ENCODE data around the gene TMEM201. TPM values are rescaled to one million over a fixed set of nuclear protein-coding genes. Genes with fewer than 3 reads are reported as not detected.

The TMEM201 gene
- total and polyA plus RNA-seq, 2 of the 8 experiments (the other 6 are each of a cell fraction or from before 2014, with no cell fraction given) = 8.2 to 27.1 TPM

DNA sequence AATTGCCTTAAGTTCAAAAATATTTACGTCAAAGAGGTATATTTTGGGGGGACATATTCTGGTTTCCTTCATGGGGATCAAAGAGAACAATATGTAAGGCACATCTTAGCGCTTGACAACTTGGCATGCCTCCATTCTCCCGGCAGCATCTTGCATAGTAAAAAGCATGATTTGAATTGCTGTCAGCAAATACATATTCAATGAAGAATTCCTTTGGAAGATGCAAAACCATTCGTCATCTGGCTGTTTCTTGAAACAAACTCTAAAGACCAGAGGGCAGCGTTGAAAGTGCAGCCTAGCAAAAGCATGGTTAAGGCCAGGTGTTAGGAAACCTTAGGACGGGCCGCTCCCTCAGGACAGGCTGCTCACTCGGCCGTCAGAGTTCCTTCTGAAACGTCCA lies 59.5 kb downstream of the TMEM201 start:
- DNase-seq (ENCODE audit: low read depth in 1 of 2, low spot score in 2 of 2) = no peak
- H2BK15ac ChIP-seq (ENCODE audit: low read length) = no peak overlapping the region
- H3K27me3 ChIP-seq (replicated peaks in 1 of 4; ENCODE audit: control insufficient read depth in 3 of 4, extremely low read depth in 1 of 4, insufficient read depth in 3 of 4, low read length in 3 of 4) = peaks cover 5 to 27% (median 23%) of the 10 kb centered on the region in 4 experiments
- H4K20me1 ChIP-seq (replicated peaks in 1 of 2; ENCODE audit: control insufficient read depth in 1 of 2, insufficient read depth in 2 of 2, low read length in 2 of 2) = no peaks in the 10 kb centered on the region
- no peak overlapping the region for H3K4me3 ChIP-seq (ENCODE audit: extremely low read depth in 1 of 4, insufficient read depth in 2 of 4, low read depth in 3 of 4, low read length in 4 of 4)
- H3K79me1 ChIP-seq (ENCODE audit: low read depth, low read length) = no peaks in the 10 kb centered on the region
- H3K23ac ChIP-seq (ENCODE audit: insufficient read length) = no peak overlapping the region
- no peaks in the 10 kb centered on the region for H3K36me3 ChIP-seq (ENCODE audit: control insufficient read depth in 2 of 4, insufficient read depth in 4 of 4, low read length in 3 of 4)
- H2BK20ac ChIP-seq (ENCODE audit: low read length) = no peak overlapping the region
- H3K4me2 ChIP-seq (ENCODE audit: insufficient read depth in 1 of 2, low read depth in 2 of 2, low read length in 2 of 2) = no peak overlapping the region
- no peak overlapping the region for H3K4ac ChIP-seq (replicated peaks; ENCODE audit: insufficient read length, low read depth, low read length)
- H3K9me3 ChIP-seq (ENCODE audit: insufficient read depth in 2 of 2, low read depth in 1 of 2, low read length in 1 of 2) = no peaks in the 10 kb centered on the region
- no peak overlapping the region for H2AK5ac ChIP-seq (ENCODE audit: low read depth, low read length)
- TF ChIP-seq SRF (IDR thresholded peaks at IDR 0.05; ENCODE audit: low read depth, low read length) (no peak), EZH2 (IDR thresholded peaks at IDR 0.05; ENCODE audit: low read depth, low read length, severe bottlenecking) (no peak), BACH1 (IDR thresholded peaks at IDR 0.05; ENCODE audit: low read length) (no peak), BCL11A (IDR thresholded peaks at IDR 0.05; ENCODE audit: low read depth in 2 of 2, low read length in 2 of 2) (no peak), KDM5A (IDR thresholded peaks at IDR 0.05; ENCODE audit: low read length) (no peak), NRF1 (IDR thresholded peaks at IDR 0.05; ENCODE audit: low read depth, low read length) (no peak), PHF8 (conservative IDR thresholded peaks at IDR 0.05; ENCODE audit: low read depth, low read length) (no peak), JUN (IDR thresholded peaks at IDR 0.05; ENCODE audit: low read depth, low read length) (no peak), MAFK (IDR thresholded peaks at IDR 0.05; ENCODE audit: low read depth, low read length) (no peak), SAP30 (IDR thresholded peaks at IDR 0.05; ENCODE audit: insufficient read depth, insufficient replicate concordance, low read length) (no peak), TAF7 (optimal IDR thresholded peaks at IDR 0.05; ENCODE audit: borderline replicate concordance, low read depth, low read length) (no peak)
- H3K18ac ChIP-seq (ENCODE audit: extremely low read depth, low read length) = no peak overlapping the region
- no peaks in the 10 kb centered on the region for H3K79me2 ChIP-seq (ENCODE audit: control insufficient read depth in 1 of 2, insufficient read depth in 2 of 2, low read length in 2 of 2)
- H3K23me2 ChIP-seq (ENCODE audit: low read depth, low read length) = peaks cover 8% of the 10 kb centered on the region
- no peak overlapping the region for H2AFZ ChIP-seq (ENCODE audit: low read length)
- no peak overlapping the region for H3K14ac ChIP-seq (ENCODE audit: insufficient read length)
- ChIA-PET CTCF (ENCODE audit: partially characterized antibody) (no interaction called here), POLR2A (ENCODE audit: partially characterized antibody) (no interaction called here)
- no peak overlapping the region for H2BK120ac ChIP-seq (replicated peaks; ENCODE audit: low read depth, low read length)
- no peak overlapping the region for H2BK5ac ChIP-seq (ENCODE audit: low read depth, low read length)
- no peak overlapping the region for H2BK12ac ChIP-seq (ENCODE audit: low read depth, low read length)
- H3K9ac ChIP-seq (replicated peaks in 1 of 4; ENCODE audit: extremely low read depth in 1 of 4, low read depth in 3 of 4, low read length in 3 of 4) = no peak overlapping the region
- no peak overlapping the region for H3K56ac ChIP-seq (replicated peaks; ENCODE audit: insufficient read length, low read depth, low read length)
- WGBS, 2 experiments (ENCODE audit: extremely low coverage in 1 of 2, insufficient coverage in 1 of 2, insufficient read length in 1 of 2, insufficient replicate concordance in 2 of 2, low coverage in 1 of 2, low lambda C conversion rate in 2 of 2, missing lambda C conversion rate in 1 of 2) = 82% methylated on average over 10 of the region's 10 CpGs; no CpG with 5 or more reads in 1 of the 2 experiments
- H4K5ac ChIP-seq (ENCODE audit: insufficient read length, low read depth, low read length) = no peak overlapping the region
- no peak overlapping the region for H3K27ac ChIP-seq (ENCODE audit: low read depth, low read length)
- no peak for FAIRE-seq
- H4K91ac ChIP-seq (replicated peaks; ENCODE audit: insufficient read length, low read length) = peak overlapping the region; percentile 25
- no peak overlapping the region for H4K8ac ChIP-seq (ENCODE audit: extremely low read depth, insufficient read depth, low read length)
- peaks cover 0 to 3% (median 0%) of the 10 kb centered on the region in 4 experiments; a peak in 3 of 7 replicates for H3K4me1 ChIP-seq (replicated peaks in 1 of 4; ENCODE audit: control insufficient read depth in 3 of 4, insufficient read depth in 4 of 4, low read length in 3 of 4)
